K562 (cell line): ENCODE measurements around the gene SRSF1. TPM values are rescaled to one million over a fixed set of nuclear protein-coding genes. Genes with fewer than 3 reads are reported as not detected.

Experiments
- BCOR ChIP-seq: fragments of 450-650 bp; IDR thresholded peaks from 2 replicates; pipeline ENCODE4 v1.6.1; 2016
- CBFA2T2 ChIP-seq: fragments of 450-650 bp; conservative IDR thresholded peaks from 2 replicates; pipeline ENCODE4 v1.6.1; 2017; ENCODE audit warnings: mild to moderate bottlenecking
- CBX3 ChIP-seq, 2 experiments: IDR thresholded peaks; 1 replicate in 1 of 2; 2 replicates in 1 of 2; pipeline ENCODE4 v1.6.1; 2012; ENCODE audit warnings: inconsistent platforms in 2 of 2, low read length in 2 of 2, borderline replicate concordance in 1 of 2, control low read depth in 1 of 2
- CBX8 ChIP-seq: fragments of 200-600 bp; sonication (generic); IDR thresholded peaks from 2 replicates; pipeline ENCODE4 v1.6.1; 2012; ENCODE audit warnings: borderline replicate concordance, mixed run types, low read depth, mild to moderate bottlenecking, moderate library complexity, mixed read lengths, low read length, control low read depth, inconsistent platforms; ENCODE audit not compliant: poor library complexity, severe bottlenecking; ENCODE audit errors: extremely low read depth
- CSDE1 ChIP-seq, 2 experiments: fragments of 450-650 bp; IDR thresholded peaks; 2 replicates each; pipeline ENCODE4 v1.6.1; 2016; ENCODE audit warnings: mild to moderate bottlenecking in 1 of 2
- ELF1 ChIP-seq: fragments of 200-800 bp; sonication (Bioruptor generic); IDR thresholded peaks from 2 replicates; pipeline ENCODE4 v1.6.1; 2016; ENCODE audit warnings: missing genetic modification characterization, missing compliant biosample characterization
- FOXJ2 ChIP-seq: fragments of 200-800 bp; sonication (Bioruptor generic); IDR thresholded peaks from 2 replicates; pipeline ENCODE4 v1.6.1; 2016; ENCODE audit warnings: missing genetic modification characterization, missing compliant biosample characterization
- HDAC2 ChIP-seq: fragments of 450-650 bp; IDR thresholded peaks from 2 replicates; pipeline ENCODE4 v1.6.1; 2016; ENCODE audit warnings: mild to moderate bottlenecking
- HNRNPL ChIP-seq: fragments of 200-400 bp; formaldehyde crosslinking; IDR thresholded peaks from 2 replicates; pipeline ENCODE4 v1.6.1; 2017; ENCODE audit warnings: low read depth, mild to moderate bottlenecking, low read length
- NCOR1 ChIP-seq: fragments of 450-650 bp; IDR thresholded peaks from 2 replicates; pipeline ENCODE4 v1.6.1; 2016; ENCODE audit warnings: mild to moderate bottlenecking, moderate library complexity
- NFXL1 ChIP-seq: fragments of 450-650 bp; formaldehyde crosslinking; IDR thresholded peaks from 2 replicates; pipeline ENCODE4 v1.4.0; 2021; ENCODE audit warnings: mild to moderate bottlenecking
- PHF8 ChIP-seq: fragments of 200-600 bp; sonication (generic); IDR thresholded peaks from 2 replicates; pipeline ENCODE4 v1.6.1; 2012; ENCODE audit warnings: mixed run types, mild to moderate bottlenecking, inconsistent platforms, low read length, moderate library complexity, borderline replicate concordance
- PTRF ChIP-seq: fragments of 450-650 bp; IDR thresholded peaks from 2 replicates; pipeline ENCODE4 v1.6.1; 2016; ENCODE audit warnings: mild to moderate bottlenecking, missing genetic modification characterization, missing compliant biosample characterization
- PURB ChIP-seq: sonication (generic); formaldehyde crosslinking; IDR thresholded peaks from 2 replicates; pipeline ENCODE4 v1.9.0; 2021; ENCODE audit warnings: low read depth, mild to moderate bottlenecking, missing genetic modification reagents
- RBM39 ChIP-seq: fragments of 200-400 bp; formaldehyde crosslinking; optimal IDR thresholded peaks from 2 replicates; pipeline ENCODE3; 2018; ENCODE audit warnings: low read depth, low read length
- SP1 ChIP-seq: sonication (generic); formaldehyde crosslinking; IDR thresholded peaks from 2 replicates; pipeline ENCODE4 v1.8.1; 2022; ENCODE audit warnings: mild to moderate bottlenecking, missing genetic modification reagents
- SRSF9 ChIP-seq: fragments of 200-400 bp; formaldehyde crosslinking; IDR thresholded peaks from 2 replicates; pipeline ENCODE4 v1.6.1; 2017; ENCODE audit warnings: low read depth, low read length, borderline replicate concordance
- TCF7 ChIP-seq: sonication (generic); IDR thresholded peaks from 2 replicates; pipeline ENCODE4 v1.6.1; 2016; ENCODE audit warnings: antibody characterized with exemption, borderline replicate concordance
- ZNF24 ChIP-seq: fragments of 450-650 bp; IDR thresholded peaks from 2 replicates; pipeline ENCODE4 v1.6.1; 2016
- ZNF445 ChIP-seq: fragments of 250-450 bp; sonication (Bioruptor Pico); IDR thresholded peaks from 2 replicates; pipeline ENCODE4 v1.4.0; 2020; ENCODE audit warnings: low read depth, mild to moderate bottlenecking, moderate library complexity
- polyA plus RNA-seq, 8 experiments: library from polyadenylated mRNA; depleted of rRNA in 4 of 8; stranded (reverse) in 5 of 8; unstranded in 3 of 8; fragments of >200 nt; fragmentation: Nextera tagmentation in 2 of 8; fragmentation: Illumina TruSeq in 1 of 8; extraction: Ambion mirVana in 2 of 8; extraction: Trizol in 1 of 8; gene quantifications; 2 replicates each; pipeline versions ENCODE4 v1.2.1 to v1.2.3, GENCODE V29; 2011 to 2014; ENCODE audit warnings: inconsistent platforms in 1 of 8, missing spikeins in 1 of 8
- total RNA-seq, 7 experiments: library from RNA; depleted of rRNA in 6 of 7; stranded (reverse); fragments of >200 nt in 6 of 7; fragmentation: Illumina TruSeq in 2 of 7; extraction: Trizol in 2 of 7; gene quantifications; 2 replicates each; pipeline versions ENCODE4 v1.2.1 to v1.2.3, GENCODE V29; 2011 to 2021; ENCODE audit warnings: low replicate concordance in 1 of 7
- TF ChIP-seq, protein P1 (sequence below): fragments of 450-650 bp; IDR thresholded peaks from 2 replicates; pipeline ENCODE4 v1.6.1; 2016; ENCODE audit warnings: antibody characterized with exemption
- TF ChIP-seq, protein P2 (sequence below): fragments of 450-650 bp; formaldehyde crosslinking; IDR thresholded peaks from 2 replicates; pipeline ENCODE4 v1.4.0; 2020; ENCODE audit warnings: mild to moderate bottlenecking
- TF ChIP-seq, protein P3 (sequence below), 3 experiments: fragments of 200-800 bp in 1 of 3; sonication (Bioruptor generic) in 1 of 3; sonication (generic) in 1 of 3; formaldehyde crosslinking in 1 of 3; IDR thresholded peaks; 2 replicates each; pipeline versions ENCODE4 v1.6.1 to v1.8.0; 2016 to 2022; ENCODE audit warnings: mild to moderate bottlenecking in 2 of 3, missing compliant biosample characterization in 2 of 3, missing genetic modification characterization in 2 of 3, missing genetic modification reagents in 1 of 3

Gene SRSF1
- total and polyA plus RNA-seq, 9 of the 15 experiments (the other 6 are each of a cell fraction or from before 2014, with no cell fraction given), result 77.8 to 559 (median 442) TPM

DNA sequence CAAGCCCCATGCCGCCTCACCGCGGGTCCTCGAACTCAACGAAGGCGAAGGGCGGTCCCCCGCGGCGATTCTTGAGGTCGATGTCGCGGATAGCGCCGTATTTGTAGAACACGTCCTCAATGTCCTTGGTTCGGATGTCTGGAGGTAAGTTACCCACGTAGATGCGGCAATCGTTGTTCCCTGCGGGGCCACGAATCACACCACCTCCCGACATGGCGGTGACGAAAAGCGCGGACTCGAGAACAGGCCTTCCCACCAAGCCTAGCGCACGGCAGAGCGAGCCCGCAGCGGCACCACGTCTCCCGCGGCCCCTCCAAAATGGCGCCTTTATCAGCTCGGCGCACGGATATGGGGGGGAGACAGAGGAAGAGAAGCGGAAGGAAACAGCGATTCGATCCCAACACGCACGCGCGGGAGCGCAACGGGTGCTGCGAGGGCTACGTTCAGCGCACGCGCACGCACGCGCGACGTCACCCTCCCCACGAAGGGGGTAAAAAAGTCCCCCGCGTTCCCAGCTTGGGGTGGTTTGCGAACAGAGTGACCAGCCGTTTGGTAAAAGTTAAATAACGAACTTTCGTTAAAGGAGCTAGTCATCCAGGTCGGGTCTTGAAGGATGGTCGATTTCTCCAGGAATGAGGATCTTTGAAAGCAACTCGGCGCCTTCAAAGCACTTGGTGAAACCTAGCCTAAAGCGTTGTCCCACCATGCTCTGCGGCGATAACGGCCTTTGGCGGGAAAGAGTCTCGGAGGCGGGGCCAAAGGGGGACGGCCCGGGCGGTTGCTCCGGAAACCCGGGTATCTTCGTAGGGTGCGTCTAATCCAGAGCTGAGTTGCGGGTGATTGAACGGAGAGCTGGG, at the start of gene SRSF1 (continued):
- TF ChIP-seq, protein P1, sequence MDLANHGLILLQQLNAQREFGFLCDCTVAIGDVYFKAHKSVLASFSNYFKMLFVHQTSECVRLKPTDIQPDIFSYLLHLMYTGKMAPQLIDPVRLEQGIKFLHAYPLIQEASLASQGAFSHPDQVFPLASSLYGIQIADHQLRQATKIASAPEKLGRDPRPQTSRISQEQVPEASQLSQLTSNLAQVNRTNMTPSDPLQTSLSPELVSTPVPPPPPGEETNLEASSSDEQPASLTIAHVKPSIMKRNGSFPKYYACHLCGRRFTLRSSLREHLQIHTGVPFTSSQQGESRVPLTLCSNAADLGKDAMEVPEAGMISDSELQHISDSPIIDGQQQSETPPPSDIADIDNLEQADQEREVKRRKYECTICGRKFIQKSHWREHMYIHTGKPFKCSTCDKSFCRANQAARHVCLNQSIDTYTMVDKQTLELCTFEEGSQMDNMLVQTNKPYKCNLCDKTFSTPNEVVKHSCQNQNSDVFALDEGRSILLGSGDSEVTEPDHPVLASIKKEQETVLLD, result peak; percentile 99
- TF ChIP-seq SRSF9, result no peak
- TF ChIP-seq, protein P2, sequence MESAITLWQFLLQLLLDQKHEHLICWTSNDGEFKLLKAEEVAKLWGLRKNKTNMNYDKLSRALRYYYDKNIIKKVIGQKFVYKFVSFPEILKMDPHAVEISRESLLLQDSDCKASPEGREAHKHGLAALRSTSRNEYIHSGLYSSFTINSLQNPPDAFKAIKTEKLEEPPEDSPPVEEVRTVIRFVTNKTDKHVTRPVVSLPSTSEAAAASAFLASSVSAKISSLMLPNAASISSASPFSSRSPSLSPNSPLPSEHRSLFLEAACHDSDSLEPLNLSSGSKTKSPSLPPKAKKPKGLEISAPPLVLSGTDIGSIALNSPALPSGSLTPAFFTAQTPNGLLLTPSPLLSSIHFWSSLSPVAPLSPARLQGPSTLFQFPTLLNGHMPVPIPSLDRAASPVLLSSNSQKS (CRISPR knock-in tag), result no peak
- TF ChIP-seq SP1 (CRISPR knock-in tag), result peak; percentile 92
- peak; percentile 99 for TF ChIP-seq ZNF24
- peak in 1 of 2 experiments; percentile 52; a peak in 1 of 4 replicates for TF ChIP-seq CSDE1 (IDR thresholded peaks at IDR 0.05)
- peak; percentile 83 for TF ChIP-seq PHF8
- TF ChIP-seq NCOR1, result peak; percentile 43
- no peak for TF ChIP-seq NFXL1 (CRISPR knock-in tag)
- TF ChIP-seq CBFA2T2, result no peak
- TF ChIP-seq HNRNPL, result no peak; the same call in 1 of the 2 replicates
- peak in 1 of 2 experiments; percentile 67; a peak in 2 of 3 replicates for TF ChIP-seq CBX3 (IDR thresholded peaks at IDR 0.05; ENCODE audit: borderline replicate concordance in 1 of 2, low read length in 2 of 2)
- no peak for TF ChIP-seq PTRF (tag)
- no peak for TF ChIP-seq BCOR
- TF ChIP-seq TCF7, result peak; percentile 70; the same call in 1 of the 2 replicates
- peak; percentile 89 for TF ChIP-seq ELF1
- TF ChIP-seq CBX8, result no peak
- TF ChIP-seq PURB (CRISPR knock-in tag), result no peak
- TF ChIP-seq, protein P3, sequence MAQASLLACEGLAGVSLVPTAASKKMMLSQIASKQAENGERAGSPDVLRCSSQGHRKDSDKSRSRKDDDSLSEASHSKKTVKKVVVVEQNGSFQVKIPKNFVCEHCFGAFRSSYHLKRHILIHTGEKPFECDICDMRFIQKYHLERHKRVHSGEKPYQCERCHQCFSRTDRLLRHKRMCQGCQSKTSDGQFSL (CRISPR knock-in tag; IDR thresholded peaks at IDR 0.05), result peak; percentile 99
- TF ChIP-seq, protein P3 (tag; IDR thresholded peaks at IDR 0.05), result peak in 1 of 2 experiments; percentile 94; a peak in 2 of 4 replicates
- TF ChIP-seq HDAC2, result 0 out of 2 replicates have a peak, but pooled peaks have one; percentile 46
- TF ChIP-seq ZNF445, result 0 out of 2 replicates have a peak, but pooled peaks have one; percentile 49
- TF ChIP-seq FOXJ2 (tag), result peak; percentile 68
- TF ChIP-seq RBM39, result no peak
